ENCODE results near the gene MID1.

GRCh38 chrX:10564484-10564883, 55.9 kb downstream of the MID1 start:
- TF ChIP-seq EZH2 (IDR thresholded peaks at IDR 0.05; ENCODE audit: low read depth) = no peak
- TF ChIP-seq CTCF (conservative IDR thresholded peaks at IDR 0.05) = no peak

All from PC-9 (cell line).